C4-2B (cell line): ENCODE results near the gene RBFOX1.

Source experiments
- CTCF ChIP-seq: fragments of 450-650 bp; conservative IDR thresholded peaks from 2 replicates; pipeline ENCODE4 v1.5.1; 2017; ENCODE audit warnings: mild to moderate bottlenecking
- ZFX ChIP-seq: fragments of 450-650 bp; IDR thresholded peaks from 2 replicates; pipeline ENCODE4 v1.6.1; 2017

DNA sequence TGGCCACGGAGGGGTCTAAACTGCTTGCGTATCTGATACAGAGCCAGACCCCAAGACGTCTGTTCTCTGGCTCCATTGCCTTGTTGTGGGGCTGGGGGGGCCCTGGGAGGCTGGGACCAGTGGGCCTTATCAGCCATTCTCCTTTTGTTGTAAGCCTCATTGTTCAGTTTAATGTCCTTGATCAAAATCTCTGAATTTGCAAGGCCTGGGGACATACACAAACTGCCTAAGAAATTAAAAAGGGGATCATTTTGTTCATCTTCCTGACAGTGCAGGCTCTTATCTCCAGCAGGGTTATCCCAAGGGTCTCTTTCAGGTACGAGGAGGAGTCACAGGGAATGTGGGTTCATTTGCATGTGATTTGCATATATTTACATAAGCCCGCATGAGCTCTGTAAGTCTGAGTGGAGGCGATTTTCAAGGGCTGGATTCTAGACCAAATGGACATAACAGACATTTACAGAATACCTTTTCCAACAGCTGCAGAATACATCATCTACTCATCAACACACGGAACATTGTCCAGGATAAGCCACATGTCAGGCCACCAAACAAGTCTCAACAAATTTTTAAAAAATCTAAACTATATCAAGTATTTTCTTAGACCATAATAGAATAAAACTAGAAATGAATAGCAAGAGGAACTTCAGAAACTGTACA is 269.8 kb downstream of the RBFOX1 start:
- no peak for TF ChIP-seq CTCF
- TF ChIP-seq ZFX: no peak
